NOMO-1 treated with DMSO at 0.1 percent for 48 hours (cell line): ENCODE results near the gene PRB2.
A peak's percentile ranks its signal among the peaks of the same experiment; 100 is the strongest.
"Not testable (repeated sequence)": the region's sequence is repeated elsewhere in the genome, so short reads cannot be mapped to it uniquely, and the experiment has no call there.

ENCODE experiments used
- DNase-seq: peaks from one replicate; lab custom pipeline; 2025; ENCODE audit not compliant: unreplicated experiment; lab: John Stamatoyannopoulos, UW

The PRB2 gene

GRCh38 chr12:11395467-11395866 lies at the start of gene PRB2:
Gene PRB2 (minus strand): TSS chr12:11395567. CDS start chr12:11395529, 38 bp downstream.
- DNase-seq, result not testable (repeated sequence)

DNA sequence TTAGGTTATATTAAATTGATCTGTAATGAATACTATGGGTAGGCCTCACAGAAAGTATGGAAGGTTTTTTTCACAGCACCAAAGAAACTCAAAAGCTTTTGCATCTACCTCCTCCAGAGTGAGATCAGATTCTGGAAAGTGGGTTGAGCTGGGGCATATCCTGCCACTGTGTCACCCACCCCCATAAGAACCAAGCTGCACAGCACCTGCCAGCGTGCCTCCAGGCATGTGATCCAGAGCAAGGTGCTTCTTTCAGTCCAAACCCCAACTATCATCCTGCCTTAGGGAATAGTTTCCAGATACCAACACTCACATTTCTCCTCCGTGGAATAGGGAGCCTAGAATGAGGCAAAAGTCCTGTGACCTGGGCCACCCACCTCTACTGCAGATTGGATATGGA lies 42.6 kb upstream of the PRB2 start:
- DNase-seq, result no peak

DNA sequence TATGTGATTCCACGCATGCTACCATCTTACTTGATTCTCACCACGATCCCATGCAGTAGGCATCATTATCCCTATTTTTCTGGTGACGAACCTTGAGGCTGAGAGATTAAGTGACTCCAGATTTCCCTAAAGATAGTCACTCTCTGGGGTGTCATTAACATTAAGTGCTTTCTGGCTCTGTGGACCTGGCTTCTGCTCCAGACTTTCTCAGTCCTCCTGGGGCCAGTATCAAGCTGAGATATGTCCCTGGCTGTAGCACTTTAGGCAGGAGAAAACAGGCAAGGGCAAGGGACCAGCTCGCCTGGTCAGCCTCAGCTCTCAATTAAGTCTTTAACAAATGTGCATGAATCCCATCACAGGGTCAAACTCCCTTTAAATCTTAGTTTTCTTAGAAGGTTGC lies 38.3 kb upstream of the PRB2 start:
- no peak for DNase-seq

DNA sequence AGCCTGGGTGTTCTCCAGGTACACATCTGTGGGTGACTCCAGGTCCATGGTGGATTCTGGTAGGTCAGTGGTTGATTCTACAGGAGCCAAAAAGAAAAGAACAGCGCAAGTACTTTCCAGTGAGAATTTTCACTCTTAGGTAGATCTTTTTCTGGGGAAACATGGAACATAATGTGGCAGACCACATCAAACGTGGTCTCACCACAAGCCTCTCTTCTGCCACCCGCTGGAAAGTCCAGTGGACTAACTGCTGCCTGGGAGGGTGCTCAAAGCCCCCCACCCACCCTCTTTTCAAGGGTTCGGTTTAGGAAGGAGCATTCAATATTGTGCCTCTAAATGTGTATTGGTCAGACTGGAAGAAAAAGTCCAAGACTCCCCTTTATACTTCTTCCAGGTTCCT lies 36.1 kb upstream of the PRB2 start:
- no peak for DNase-seq

DNA sequence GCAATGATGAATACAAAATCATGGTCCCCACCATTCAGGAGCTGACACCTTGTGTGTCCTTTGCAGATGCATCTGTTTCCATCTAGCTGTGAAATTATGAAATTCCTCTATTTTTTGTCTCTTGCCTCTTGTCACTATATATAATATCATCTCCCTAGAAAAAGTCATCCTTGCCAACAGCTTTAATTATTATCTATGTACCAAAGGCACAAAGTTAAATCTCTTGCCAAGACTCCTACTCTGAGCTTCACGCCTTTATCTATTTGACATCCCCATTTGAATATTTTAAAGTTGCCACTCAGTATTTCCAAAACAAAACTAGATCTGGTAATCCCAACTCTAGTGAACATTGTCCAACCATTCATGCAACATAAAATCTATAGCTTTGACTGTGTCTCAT lies 32.0 kb upstream of the PRB2 start:
- no peak for DNase-seq

DNA sequence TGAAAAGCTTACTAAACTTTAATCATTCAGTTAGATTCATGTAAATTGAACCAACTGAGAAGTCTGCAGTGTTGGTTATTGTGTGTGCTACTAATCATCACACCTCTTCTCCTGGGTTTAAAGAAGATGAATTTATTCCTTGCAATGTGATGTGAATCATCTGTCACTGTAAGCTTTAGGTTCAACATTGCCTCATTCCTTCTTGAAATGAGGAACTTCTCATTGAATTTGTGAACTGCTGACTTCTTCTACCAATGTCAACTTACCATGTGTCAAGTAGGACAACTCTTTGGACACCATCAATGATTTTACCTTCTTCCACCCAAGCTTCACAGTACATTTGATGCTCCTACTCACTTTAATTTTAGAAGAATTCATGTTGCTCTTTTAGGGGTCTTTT lies 17.4 kb upstream of the PRB2 start:
- DNase-seq, result peak; percentile 2

DNA sequence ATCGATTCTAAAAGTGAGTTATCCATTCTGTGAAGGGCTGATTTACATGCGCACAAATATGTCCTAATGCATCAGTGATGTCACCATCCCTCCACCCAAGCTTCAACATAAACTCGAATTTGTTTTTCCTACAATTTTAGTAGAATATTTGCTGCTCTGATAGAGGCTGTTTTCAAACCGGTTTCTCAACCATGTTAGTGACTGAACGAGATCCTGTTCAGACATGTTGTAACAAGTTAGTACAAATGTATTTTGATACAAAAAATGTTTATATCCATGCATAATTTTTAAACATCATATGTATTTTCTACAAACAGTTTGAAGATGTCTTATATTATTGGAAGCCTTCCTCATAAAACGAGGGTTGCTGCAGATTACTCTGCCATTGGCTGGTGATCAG lies 12.7 kb upstream of the PRB2 start:
- DNase-seq, result no peak

GRCh38 chr12:11397366-11397765 lies 2.0 kb upstream of the PRB2 start:
- peak; percentile 3 for DNase-seq

GRCh38 chr12:11391456-11391855 lies 3.9 kb downstream of the PRB2 start:
- DNase-seq, result not testable (repeated sequence)

DNA sequence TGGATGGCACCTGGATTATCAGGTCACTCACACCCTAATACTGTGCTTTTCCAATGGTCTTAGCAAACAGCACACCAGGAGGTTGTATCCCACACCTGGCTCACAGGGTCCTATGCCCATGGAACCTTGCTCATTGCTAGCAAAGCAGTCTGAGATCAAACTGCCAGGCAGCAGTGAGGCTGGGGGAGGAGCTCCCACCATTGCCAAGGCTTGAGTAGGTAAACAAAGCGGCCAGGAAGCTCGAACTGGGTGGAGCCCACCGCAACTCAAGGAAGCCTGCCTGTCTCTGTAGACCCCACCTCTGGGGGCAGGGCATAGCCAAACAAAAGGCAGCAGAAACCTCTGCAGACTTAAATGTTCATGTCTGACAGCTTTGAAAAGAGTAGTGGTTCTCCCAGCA lies 17.9 kb downstream of the PRB2 start:
- not testable (repeated sequence) for DNase-seq

- DNase-seq, result no peak
Measured at GRCh38 chr12:11361151-11361550, 34.2 kb downstream of the PRB2 start.

DNA sequence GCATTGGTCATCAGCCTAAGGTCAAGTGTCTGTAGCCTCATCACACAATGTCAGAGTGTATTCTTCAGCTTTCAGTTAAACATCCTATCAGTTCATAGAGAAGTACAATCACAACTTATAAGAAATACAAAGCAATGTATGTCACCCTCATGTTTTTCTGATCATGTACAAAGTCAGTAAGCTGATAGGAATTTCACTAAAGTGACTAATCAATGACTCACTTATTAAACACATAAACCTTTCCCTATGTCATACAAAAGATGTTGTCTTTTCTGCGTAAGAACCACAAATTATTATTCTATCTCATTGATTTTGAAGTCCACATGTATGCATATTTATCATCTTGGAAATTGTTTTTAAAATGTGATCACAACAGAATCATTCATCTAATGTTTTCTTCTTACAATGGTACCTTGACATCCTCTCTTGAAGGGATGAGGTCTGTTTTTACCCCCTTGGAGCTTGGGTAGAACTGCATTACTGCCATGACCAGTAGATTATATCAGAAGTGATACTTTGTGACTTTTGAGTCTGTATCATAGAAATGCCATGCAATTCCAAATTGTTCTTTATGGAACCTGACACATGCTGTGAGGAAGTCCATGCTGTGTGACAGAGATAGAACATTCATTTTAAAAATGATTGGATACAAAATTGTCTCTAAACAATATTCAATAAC lies 35.0 kb downstream of the PRB2 start:
- not testable (repeated sequence) for DNase-seq

- DNase-seq, result not testable (repeated sequence)
Measured at GRCh38 chr12:11351736-11352135, 43.6 kb downstream of the PRB2 start.

- DNase-seq, result no peak
Measured at GRCh38 chr12:11348439-11348838, 46.9 kb downstream of the PRB2 start.

DNA sequence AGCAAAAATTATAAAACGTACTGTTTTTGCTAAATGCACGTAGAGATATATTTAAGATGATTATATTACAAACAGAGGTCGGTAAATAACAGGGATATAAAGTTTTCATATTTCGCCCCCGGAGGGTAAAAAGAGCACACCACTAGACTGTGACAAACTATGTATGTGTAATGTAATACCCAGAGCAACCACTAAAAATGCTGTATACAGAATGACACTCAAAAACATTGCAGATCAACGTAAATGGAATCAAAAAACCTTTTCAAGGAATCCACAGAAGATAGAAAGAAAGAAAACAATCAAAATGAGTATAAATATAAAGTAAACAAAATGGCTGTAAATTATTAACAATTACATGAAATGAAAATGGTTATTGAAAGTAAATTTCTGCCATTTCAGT lies 47.6 kb downstream of the PRB2 start:
- no peak for DNase-seq

- no peak for DNase-seq
Measured at GRCh38 chr12:11344500-11344899, 50.9 kb downstream of the PRB2 start.
